NK-92 treated with Interleukin-12 subunit alpha and Interleukin-12 subunit beta, amount 100 ng/mL, for 24 hours (cell line): ENCODE results near the gene CDX4.
"Not testable (repeated sequence)": the region's sequence is repeated elsewhere in the genome, so short reads cannot be mapped to it uniquely, and the experiment has no call there.

Experiments
- DNase-seq: peaks from one replicate; lab custom pipeline; 2025; lab: John Stamatoyannopoulos, UW

CDX4 gene

GRCh38 chrX:73446831-73447230, at the start of gene CDX4:
TSS of gene CDX4 (plus strand) at chrX:73447053. CDS start at chrX:73447254, 201 bp downstream.
- no peak for DNase-seq

GRCh38 chrX:73398185-73398914, 48.5 kb upstream of the CDX4 start:
- no peak for DNase-seq

GRCh38 chrX:73400136-73400748, 46.6 kb upstream of the CDX4 start:
- DNase-seq: no peak

- DNase-seq: no peak
These were observed 45.1 kb upstream of the CDX4 start for GRCh38 chrX:73401591-73402266.

GRCh38 chrX:73412930-73413329, 33.9 kb upstream of the CDX4 start:
- no peak for DNase-seq

- DNase-seq: no peak
These were observed 500 bp downstream of the CDX4 start for GRCh38 chrX:73447311-73447794.

- DNase-seq: no peak
These were observed 1.5 kb downstream of the CDX4 start for GRCh38 chrX:73448379-73448778.

GRCh38 chrX:73455171-73455570, 8.3 kb downstream of the CDX4 start:
- DNase-seq: no peak

GRCh38 chrX:73457306-73457705, 10.5 kb downstream of the CDX4 start:
- no peak for DNase-seq

GRCh38 chrX:73468376-73468775, 21.5 kb downstream of the CDX4 start:
- no peak for DNase-seq

GRCh38 chrX:73478961-73479360, 32.1 kb downstream of the CDX4 start:
- no peak for DNase-seq

- DNase-seq: no peak
These were observed 34.7 kb downstream of the CDX4 start for GRCh38 chrX:73481521-73481920.

GRCh38 chrX:73490661-73491060, 43.8 kb downstream of the CDX4 start:
- DNase-seq: no peak

GRCh38 chrX:73492178-73492577, 45.3 kb downstream of the CDX4 start:
- DNase-seq: not testable (repeated sequence)
